ENCODE measurements around the gene FBXL16. TPM values are rescaled to one million over a fixed set of nuclear protein-coding genes. Genes with fewer than 3 reads are reported as not detected.
A peak's percentile ranks its signal among the peaks of the same experiment; 100 is the strongest.

Gene FBXL16
- total and polyA plus RNA-seq, 2 of the 13 experiments (the other 11 are each of a cell fraction or from before 2014, with no cell fraction given), result 0.22 to 2.0 TPM

DNA sequence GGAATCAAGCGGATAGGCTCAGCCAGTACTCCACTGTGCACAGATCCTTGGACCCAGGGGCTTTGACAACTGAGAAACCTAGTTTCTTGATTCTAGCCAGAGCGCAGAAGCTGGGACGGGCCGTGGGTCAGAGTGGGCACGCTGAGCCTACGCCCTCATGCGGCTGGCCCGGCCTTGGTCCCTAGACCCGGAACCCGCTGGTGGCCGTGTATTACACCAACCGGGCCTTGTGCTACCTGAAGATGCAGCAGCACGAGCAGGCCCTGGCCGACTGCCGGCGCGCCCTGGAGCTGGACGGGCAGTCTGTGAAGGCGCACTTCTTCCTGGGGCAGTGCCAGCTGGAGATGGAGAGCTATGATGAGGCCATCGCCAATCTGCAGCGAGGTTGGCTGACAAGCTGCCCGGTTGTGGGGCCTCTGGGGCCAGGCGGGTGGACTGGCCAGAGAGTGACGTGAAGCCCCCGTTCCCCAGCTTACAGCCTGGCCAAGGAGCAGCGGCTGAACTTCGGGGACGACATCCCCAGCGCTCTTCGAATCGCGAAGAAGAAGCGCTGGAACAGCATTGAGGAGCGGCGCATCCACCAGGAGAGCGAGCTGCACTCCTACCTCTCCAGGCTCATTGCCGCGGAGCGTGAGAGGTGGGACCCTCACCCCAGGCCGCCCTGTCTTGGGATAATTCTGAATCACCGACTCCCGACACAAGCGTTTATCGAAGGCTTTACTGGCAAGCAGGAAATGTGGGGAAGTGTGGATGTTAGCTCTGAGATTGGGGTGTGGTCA, 24.4 kb downstream of the FBXL16 start (continued):
- TF ChIP-seq, protein P1, sequence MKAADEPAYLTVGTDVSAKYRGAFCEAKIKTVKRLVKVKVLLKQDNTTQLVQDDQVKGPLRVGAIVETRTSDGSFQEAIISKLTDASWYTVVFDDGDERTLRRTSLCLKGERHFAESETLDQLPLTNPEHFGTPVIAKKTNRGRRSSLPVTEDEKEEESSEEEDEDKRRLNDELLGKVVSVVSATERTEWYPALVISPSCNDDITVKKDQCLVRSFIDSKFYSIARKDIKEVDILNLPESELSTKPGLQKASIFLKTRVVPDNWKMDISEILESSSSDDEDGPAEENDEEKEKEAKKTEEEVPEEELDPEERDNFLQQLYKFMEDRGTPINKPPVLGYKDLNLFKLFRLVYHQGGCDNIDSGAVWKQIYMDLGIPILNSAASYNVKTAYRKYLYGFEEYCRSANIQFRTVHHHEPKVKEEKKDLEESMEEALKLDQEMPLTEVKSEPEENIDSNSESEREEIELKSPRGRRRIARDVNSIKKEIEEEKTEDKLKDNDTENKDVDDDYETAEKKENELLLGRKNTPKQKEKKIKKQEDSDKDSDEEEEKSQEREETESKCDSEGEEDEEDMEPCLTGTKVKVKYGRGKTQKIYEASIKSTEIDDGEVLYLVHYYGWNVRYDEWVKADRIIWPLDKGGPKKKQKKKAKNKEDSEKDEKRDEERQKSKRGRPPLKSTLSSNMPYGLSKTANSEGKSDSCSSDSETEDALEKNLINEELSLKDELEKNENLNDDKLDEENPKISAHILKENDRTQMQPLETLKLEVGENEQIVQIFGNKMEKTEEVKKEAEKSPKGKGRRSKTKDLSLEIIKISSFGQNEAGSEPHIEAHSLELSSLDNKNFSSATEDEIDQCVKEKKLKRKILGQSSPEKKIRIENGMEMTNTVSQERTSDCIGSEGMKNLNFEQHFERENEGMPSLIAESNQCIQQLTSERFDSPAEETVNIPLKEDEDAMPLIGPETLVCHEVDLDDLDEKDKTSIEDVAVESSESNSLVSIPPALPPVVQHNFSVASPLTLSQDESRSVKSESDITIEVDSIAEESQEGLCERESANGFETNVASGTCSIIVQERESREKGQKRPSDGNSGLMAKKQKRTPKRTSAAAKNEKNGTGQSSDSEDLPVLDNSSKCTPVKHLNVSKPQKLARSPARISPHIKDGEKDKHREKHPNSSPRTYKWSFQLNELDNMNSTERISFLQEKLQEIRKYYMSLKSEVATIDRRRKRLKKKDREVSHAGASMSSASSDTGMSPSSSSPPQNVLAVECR (CRISPR knock-in tag; IDR thresholded peaks at IDR 0.05; ENCODE audit: borderline replicate concordance), result 0 out of 2 replicates have a peak, but pooled peaks have one; percentile 61
- TF ChIP-seq ZNF333 (CRISPR knock-in tag; IDR thresholded peaks at IDR 0.05; ENCODE audit: borderline replicate concordance), result no peak
- TF ChIP-seq CREB1 (IDR thresholded peaks at IDR 0.05), result no peak
- TF ChIP-seq CREB1 (CRISPR knock-in tag; IDR thresholded peaks at IDR 0.05), result no peak
- TF ChIP-seq, protein P2, sequence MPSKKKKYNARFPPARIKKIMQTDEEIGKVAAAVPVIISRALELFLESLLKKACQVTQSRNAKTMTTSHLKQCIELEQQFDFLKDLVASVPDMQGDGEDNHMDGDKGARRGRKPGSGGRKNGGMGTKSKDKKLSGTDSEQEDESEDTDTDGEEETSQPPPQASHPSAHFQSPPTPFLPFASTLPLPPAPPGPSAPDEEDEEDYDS (CRISPR knock-in tag; IDR thresholded peaks at IDR 0.05), result no peak
- TF ChIP-seq ZNF235 (CRISPR knock-in tag; IDR thresholded peaks at IDR 0.05; ENCODE audit: borderline replicate concordance), result 0 out of 2 replicates have a peak, but pooled peaks have one; percentile 24
- no peak for TF ChIP-seq CBX2 (IDR thresholded peaks at IDR 0.05; ENCODE audit: low read depth, low read length)
- TF ChIP-seq CBX2 (CRISPR knock-in tag; IDR thresholded peaks at IDR 0.05; ENCODE audit: low read depth), result no peak
- no peak for TF ChIP-seq NFYC (CRISPR knock-in tag; IDR thresholded peaks at IDR 0.05)
- no peak for TF ChIP-seq SNAPC2 (CRISPR knock-in tag; IDR thresholded peaks at IDR 0.05)
- 0 out of 2 replicates have a peak, but pooled peaks have one; percentile 61 for TF ChIP-seq HNRNPL (IDR thresholded peaks at IDR 0.05; ENCODE audit: low read depth, low read length)
- no peak for TF ChIP-seq SYNCRIP (IDR thresholded peaks at IDR 0.05; ENCODE audit: insufficient read depth, low read depth, low read length)
- TF ChIP-seq HNRNPH1 (optimal IDR thresholded peaks at IDR 0.05; ENCODE audit: low read depth, low read length), result no peak
- TF ChIP-seq KDM6A (CRISPR knock-in tag; IDR thresholded peaks at IDR 0.05; ENCODE audit: low read depth), result no peak
- no peak for TF ChIP-seq ZNF337 (CRISPR knock-in tag; IDR thresholded peaks at IDR 0.05; ENCODE audit: borderline replicate concordance, low read depth)
- TF ChIP-seq BRCA1 (CRISPR knock-in tag; IDR thresholded peaks at IDR 0.05), result no peak
- TF ChIP-seq ZNF121 (CRISPR knock-in tag; IDR thresholded peaks at IDR 0.05), result no peak
- TF ChIP-seq GATAD1 (CRISPR knock-in tag; IDR thresholded peaks at IDR 0.05), result peak; percentile 45; the same call in 1 of the 2 replicates
- TF ChIP-seq ZFP1 (CRISPR knock-in tag; IDR thresholded peaks at IDR 0.05), result no peak
- no peak for TF ChIP-seq MATR3 (CRISPR knock-in tag; IDR thresholded peaks at IDR 0.05)
- TF ChIP-seq BHLHE40 (IDR thresholded peaks at IDR 0.05; ENCODE audit: low read length), result no peak
- no peak for TF ChIP-seq REXO4 (CRISPR knock-in tag; IDR thresholded peaks at IDR 0.05; ENCODE audit: borderline replicate concordance)
- no peak for TF ChIP-seq HNF4G (IDR thresholded peaks at IDR 0.05; ENCODE audit: borderline replicate concordance, low read depth, low read length)
- TF ChIP-seq HNF4G (CRISPR knock-in tag; IDR thresholded peaks at IDR 0.05; ENCODE audit: borderline replicate concordance, low read depth), result 0 out of 2 replicates have a peak, but pooled peaks have one; percentile 34
- no peak for TF ChIP-seq TP53 (CRISPR knock-in tag; conservative IDR thresholded peaks at IDR 0.05)
- TF ChIP-seq RBM22 (optimal IDR thresholded peaks at IDR 0.05; ENCODE audit: low read length), result no peak
- TF ChIP-seq TEAD3 (CRISPR knock-in tag; optimal IDR thresholded peaks at IDR 0.05; ENCODE audit: borderline replicate concordance), result no peak
- no peak for TF ChIP-seq ZSCAN30 (CRISPR knock-in tag; IDR thresholded peaks at IDR 0.05)
- no peak for TF ChIP-seq SP140L (CRISPR knock-in tag; IDR thresholded peaks at IDR 0.05; ENCODE audit: borderline replicate concordance)
